DMS153 treated with DMSO at 0.1 percent for 48 hours (cell line): ENCODE measurements around the gene ATG14.
"Not testable (repeated sequence)": the region's sequence is repeated elsewhere in the genome, so short reads cannot be mapped to it uniquely, and the experiment has no call there.

ENCODE experiments used
- DNase-seq: peaks from one replicate; lab custom pipeline; 2025; ENCODE audit not compliant: unreplicated experiment; lab: John Stamatoyannopoulos, UW

Gene ATG14

GRCh38 chr14:55352201-55352600, 59.4 kb downstream of the ATG14 start:
- no peak for DNase-seq

- DNase-seq, result no peak
Observed at GRCh38 chr14:55351111-55351510, 60.5 kb downstream of the ATG14 start.

- no peak for DNase-seq
Observed at GRCh38 chr14:55350461-55350860, 61.2 kb downstream of the ATG14 start.

- no peak for DNase-seq
Observed at GRCh38 chr14:55349565-55349964, 62.1 kb downstream of the ATG14 start.

- DNase-seq, result no peak
Observed at GRCh38 chr14:55348766-55349453, 62.7 kb downstream of the ATG14 start.

GRCh38 chr14:55347748-55348147, 63.9 kb downstream of the ATG14 start:
- no peak for DNase-seq

GRCh38 chr14:55347040-55347439, 64.6 kb downstream of the ATG14 start:
- DNase-seq, result no peak

GRCh38 chr14:55344582-55345163, 67.0 kb downstream of the ATG14 start:
- not testable (repeated sequence) for DNase-seq

- DNase-seq, result no peak
Observed at GRCh38 chr14:55341781-55342180, 69.8 kb downstream of the ATG14 start.

GRCh38 chr14:55340482-55340881, 71.1 kb downstream of the ATG14 start:
- no peak for DNase-seq

- no peak for DNase-seq
Observed at GRCh38 chr14:55339770-55340169, 71.9 kb downstream of the ATG14 start.

- no peak for DNase-seq
Observed at GRCh38 chr14:55336691-55337090, 74.9 kb downstream of the ATG14 start.

GRCh38 chr14:55336162-55336561, 75.5 kb downstream of the ATG14 start:
- no peak for DNase-seq

GRCh38 chr14:55333711-55334485, 77.7 kb downstream of the ATG14 start:
- no peak for DNase-seq

- DNase-seq, result no peak
Observed at GRCh38 chr14:55332654-55333570, 78.7 kb downstream of the ATG14 start.

GRCh38 chr14:55329999-55330710, 81.5 kb downstream of the ATG14 start:
- DNase-seq, result no peak

- DNase-seq, result no peak
Observed at GRCh38 chr14:55328317-55328716, 83.3 kb downstream of the ATG14 start.

GRCh38 chr14:55327179-55327578, 84.5 kb downstream of the ATG14 start:
- DNase-seq, result no peak

GRCh38 chr14:55324812-55325211, 86.8 kb downstream of the ATG14 start:
- no peak for DNase-seq

GRCh38 chr14:55323910-55324309, 87.7 kb downstream of the ATG14 start:
- no peak for DNase-seq
